ENCODE results near the gene RPL11. TPM values are rescaled to one million over a fixed set of nuclear protein-coding genes. Genes with fewer than 3 reads are reported as not detected.

Gene RPL11
- total and polyA plus RNA-seq, 2 of the 4 experiments (the other 2 are of a cell fraction), result 452 to 1,692 TPM

- peak overlapping the region; percentile 94 for H3K4me2 ChIP-seq (ENCODE audit: low read depth, low read length)
- BruUV-seq (replicated peaks), result no TSS peak
- no peak overlapping the region for H2AK9ac ChIP-seq (replicated peaks; ENCODE audit: low read depth, low read length, poor library complexity)
- no peak overlapping the region for H3K4ac ChIP-seq (ENCODE audit: low read depth, low read length)
- no peak overlapping the region for H4K5ac ChIP-seq (ENCODE audit: low read depth, low read length)
- no peak overlapping the region for H2BK5ac ChIP-seq (ENCODE audit: low read depth, low read length, poor library complexity, severe bottlenecking)
- no peak overlapping the region for H3K18ac ChIP-seq (ENCODE audit: low read depth, low read length)
- peaks cover 13 to 59% of the 10 kb centered on the region in 2 experiments; a peak in 3 of 4 replicates for H3K79me1 ChIP-seq (ENCODE audit: low read depth in 1 of 2, low read length in 2 of 2)
- no peak overlapping the region for H3K14ac ChIP-seq (replicated peaks; ENCODE audit: low read depth, low read length)
- H2BK120ac ChIP-seq (ENCODE audit: low read depth, low read length), result no peak overlapping the region
- intact Hi-C loops (cut with micrococcal nuclease) (loop anchor here (5.0 kb wide), 2 partner anchors 49 to 136 kb away; partner anchors contain the start of genes ELOA and ID3), dilution Hi-C loops (cut with HindIII; ENCODE audit: low sequenced_read_pairs, unreplicated experiment) (no loop called here), in situ Hi-C loops (cut with MboI; ENCODE audit: low sequenced_read_pairs) (no loop called here)
- H3K9me3 ChIP-seq (ENCODE audit: control insufficient read depth, insufficient read depth, low read length), result no peaks in the 10 kb centered on the region
- no peak overlapping the region for H3K56ac ChIP-seq (ENCODE audit: extremely low read depth, insufficient read depth, low read length)
- H2AK5ac ChIP-seq (ENCODE audit: low read depth, low read length), result no peak overlapping the region
- no peaks in the 10 kb centered on the region for H3K27me3 ChIP-seq (ENCODE audit: control insufficient read depth, insufficient read depth, low read length)
- H4K91ac ChIP-seq (ENCODE audit: insufficient read depth, low read depth, low read length), result no peak overlapping the region
- no peak for ATAC-seq (ENCODE audit: low read depth)
- ChIA-PET POLR2A (ENCODE audit: unreplicated experiment) (interaction anchor here (0.6 kb wide), 1 partner anchor 14 kb away, joined by 3 read pairs; no protein-coding TSS in a partner anchor), CTCF (no interaction called here)
- H3K9ac ChIP-seq (ENCODE audit: low read depth, low read length), result 0 out of 2 replicates have a peak overlapping the region, but pooled peaks have one; percentile 63
- no CpG with 5 or more reads among the region's 2 CpGs for WGBS, 2 experiments (ENCODE audit: extremely low coverage in 2 of 2, insufficient read length in 1 of 2)
- no peak for DNase-seq
- peaks cover 46% of the 10 kb centered on the region for H3K36me3 ChIP-seq (ENCODE audit: control insufficient read depth, insufficient read depth, low read length)
- H3K9me1 ChIP-seq (ENCODE audit: insufficient read depth, low read length), result peaks cover 17% of the 10 kb centered on the region
- H3K4me1 ChIP-seq (ENCODE audit: control insufficient read depth, insufficient read depth, low read length), result peaks cover 10% of the 10 kb centered on the region
- H4K20me1 ChIP-seq (ENCODE audit: insufficient read depth, low read length), result peaks cover 70% of the 10 kb centered on the region
- no peak overlapping the region for H4K8ac ChIP-seq (ENCODE audit: low read depth in 2 of 2, low read length in 2 of 2)
- no peak overlapping the region for H2BK15ac ChIP-seq (ENCODE audit: low read depth, low read length)
- peak overlapping the region; percentile 35; the same call in 1 of the 2 replicates for H3K23ac ChIP-seq (ENCODE audit: low read depth, low read length)
- no peak overlapping the region for H3K4me3 ChIP-seq (ENCODE audit: insufficient read depth, low read depth, low read length)
- TF ChIP-seq NFE2L2 (IDR thresholded peaks at IDR 0.05; ENCODE audit: low read depth, low read length) (no peak), MAFK (IDR thresholded peaks at IDR 0.05; ENCODE audit: low read depth, low read length) (no peak), MAZ (IDR thresholded peaks at IDR 0.05; ENCODE audit: borderline replicate concordance, low read depth, low read length) (no peak), CTCF (conservative IDR thresholded peaks at IDR 0.05; ENCODE audit: low read depth, low read length) (no peak), ELK1 (IDR thresholded peaks at IDR 0.05; ENCODE audit: borderline replicate concordance, low read depth, low read length) (no peak)
- H2AFZ ChIP-seq (replicated peaks; ENCODE audit: low read length, poor library complexity), result no peak overlapping the region
- H3K27ac ChIP-seq (ENCODE audit: insufficient read depth, low read length), result no peak overlapping the region
- no peak overlapping the region for H2BK20ac ChIP-seq (ENCODE audit: low read depth, low read length)
These were observed 2.0 kb downstream of the RPL11 start for GRCh38 chr1:23693599-23693998.
